ENCODE measurements around the gene BCL2L14. TPM values are rescaled to one million over a fixed set of nuclear protein-coding genes. Genes with fewer than 3 reads are reported as not detected.
A peak's percentile ranks its signal among the peaks of the same experiment; 100 is the strongest.

BCL2L14 gene, protein sequence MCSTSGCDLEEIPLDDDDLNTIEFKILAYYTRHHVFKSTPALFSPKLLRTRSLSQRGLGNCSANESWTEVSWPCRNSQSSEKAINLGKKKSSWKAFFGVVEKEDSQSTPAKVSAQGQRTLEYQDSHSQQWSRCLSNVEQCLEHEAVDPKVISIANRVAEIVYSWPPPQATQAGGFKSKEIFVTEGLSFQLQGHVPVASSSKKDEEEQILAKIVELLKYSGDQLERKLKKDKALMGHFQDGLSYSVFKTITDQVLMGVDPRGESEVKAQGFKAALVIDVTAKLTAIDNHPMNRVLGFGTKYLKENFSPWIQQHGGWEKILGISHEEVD
- 10 to 100 TPM; 27.5 to 81.2 (median 52.5) TPM for total RNA-seq

DNA sequence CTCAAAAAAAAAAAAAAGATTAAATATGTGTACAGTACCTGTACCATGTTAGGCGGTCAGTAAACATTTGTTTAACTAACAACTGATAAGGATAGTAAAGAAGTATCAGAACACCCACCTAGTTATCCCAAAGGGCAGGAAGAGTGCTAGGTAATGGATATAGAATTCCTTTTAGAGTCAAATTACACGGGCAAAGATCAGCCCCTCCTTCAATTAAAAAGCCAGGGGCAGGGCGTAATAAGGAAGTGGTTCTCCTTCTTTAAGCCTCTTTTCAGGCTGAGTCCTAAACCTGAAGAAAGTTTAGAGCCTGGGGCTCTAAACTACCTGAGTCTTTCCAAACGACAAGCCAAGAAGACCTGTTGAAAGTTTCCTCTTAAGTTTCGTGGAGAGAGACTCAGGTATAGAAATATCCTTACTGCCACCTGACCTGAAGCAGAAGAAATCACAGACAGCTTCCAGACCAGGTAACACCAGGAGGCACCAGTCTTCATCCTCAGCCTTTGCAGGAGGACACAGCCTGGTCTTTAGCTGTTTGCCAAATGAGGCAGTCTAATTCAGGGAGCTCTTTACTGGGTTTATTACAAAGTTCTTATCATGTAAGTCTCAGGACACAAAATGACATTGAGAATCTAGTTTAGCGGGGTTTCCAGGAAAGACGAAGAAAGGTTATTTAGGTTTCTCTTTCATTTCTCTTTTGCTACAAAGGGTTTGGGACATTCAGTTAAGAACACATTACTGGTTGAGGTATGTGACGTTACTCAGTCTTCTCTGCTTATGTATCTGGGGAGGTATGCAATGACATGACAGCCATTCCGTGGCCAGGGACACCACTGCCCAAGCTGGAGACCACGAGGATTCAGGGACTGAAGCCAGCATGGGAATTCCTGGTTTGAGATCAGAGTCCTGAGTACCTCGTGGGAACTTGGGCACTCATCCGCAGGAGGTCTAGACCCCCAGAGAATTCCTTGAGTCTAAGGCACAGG, at the start of gene BCL2L14:
TSS of gene BCL2L14 (plus strand) at position 266 of the 983 bp plus-strand sequence. CDS start 8,367 bp downstream, outside the sequence.
- no peaks in the 10 kb centered on the region for H3K9me3 ChIP-seq
- H3K27me3 ChIP-seq = no peaks in the 10 kb centered on the region
- peak within 1 kb of the TSS; percentile 20 to 53 (median 44) for H3K4me3 ChIP-seq
- peak; percentile 46 for DNase-seq
- TF ChIP-seq, protein P1, sequence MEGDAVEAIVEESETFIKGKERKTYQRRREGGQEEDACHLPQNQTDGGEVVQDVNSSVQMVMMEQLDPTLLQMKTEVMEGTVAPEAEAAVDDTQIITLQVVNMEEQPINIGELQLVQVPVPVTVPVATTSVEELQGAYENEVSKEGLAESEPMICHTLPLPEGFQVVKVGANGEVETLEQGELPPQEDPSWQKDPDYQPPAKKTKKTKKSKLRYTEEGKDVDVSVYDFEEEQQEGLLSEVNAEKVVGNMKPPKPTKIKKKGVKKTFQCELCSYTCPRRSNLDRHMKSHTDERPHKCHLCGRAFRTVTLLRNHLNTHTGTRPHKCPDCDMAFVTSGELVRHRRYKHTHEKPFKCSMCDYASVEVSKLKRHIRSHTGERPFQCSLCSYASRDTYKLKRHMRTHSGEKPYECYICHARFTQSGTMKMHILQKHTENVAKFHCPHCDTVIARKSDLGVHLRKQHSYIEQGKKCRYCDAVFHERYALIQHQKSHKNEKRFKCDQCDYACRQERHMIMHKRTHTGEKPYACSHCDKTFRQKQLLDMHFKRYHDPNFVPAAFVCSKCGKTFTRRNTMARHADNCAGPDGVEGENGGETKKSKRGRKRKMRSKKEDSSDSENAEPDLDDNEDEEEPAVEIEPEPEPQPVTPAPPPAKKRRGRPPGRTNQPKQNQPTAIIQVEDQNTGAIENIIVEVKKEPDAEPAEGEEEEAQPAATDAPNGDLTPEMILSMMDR (IDR thresholded peaks at IDR 0.05) = no peak
- TF ChIP-seq POLR2AphosphoS5 (IDR thresholded peaks at IDR 0.05) (peak; percentile 29 to 82 (median 80)), POLR2A (IDR thresholded peaks at IDR 0.05) (peak; percentile 80)
- in situ Hi-C loops (cut with MboI; ENCODE audit: low pct_ligation_motif_present in 1 of 4, low pct_unique_long_range_greater_than_20kb in 1 of 4, low sequenced_read_pairs in 3 of 4) = no loop called here
- intact Hi-C loops (cut with DNase I; ENCODE audit: low total_unique reads) = no loop called here
- H3K27ac ChIP-seq = peak within 1 kb of the TSS; percentile 88 to 91 (median 89)
- H3K36me3 ChIP-seq = no peaks in the 10 kb centered on the region
- WGBS, 2 donors (ENCODE audit: low coverage in 1 of 2) = 20 to 36% methylated on average over 6 to 12 of the region's 12 CpGs
- H3K4me1 ChIP-seq = peaks cover 0 to 36% (median 16%) of the 10 kb centered on the region in 4 donors

DNA sequence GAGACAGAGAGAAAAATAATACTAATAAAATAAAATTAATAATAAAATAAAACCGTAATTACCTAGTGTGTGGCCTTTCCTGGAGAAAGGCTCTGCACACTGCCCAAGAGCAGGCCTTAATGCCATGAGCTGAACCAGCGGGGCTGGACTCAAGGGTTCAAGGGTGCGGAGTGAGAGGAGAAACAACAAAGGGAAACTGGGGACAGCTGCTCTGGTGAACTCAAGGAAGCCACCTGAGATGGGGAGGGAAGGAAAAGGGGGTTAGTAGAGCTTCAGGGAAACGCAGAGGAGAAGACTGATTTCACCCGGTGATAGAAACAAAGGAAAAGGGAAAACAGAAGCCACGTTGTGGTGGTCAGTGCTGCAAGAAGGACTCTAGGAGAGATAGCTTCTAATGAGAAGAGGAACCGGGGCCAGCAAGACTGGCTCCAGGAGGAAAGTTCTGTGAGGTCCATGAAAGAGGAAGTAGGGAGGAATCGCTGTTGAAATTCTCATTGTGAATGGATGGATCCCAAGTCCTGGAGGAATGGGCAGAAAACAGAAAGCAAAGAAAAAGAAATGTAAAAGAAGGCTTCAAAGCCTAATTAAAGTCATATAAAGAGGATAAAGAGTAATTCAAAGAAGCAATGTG, 48.3 kb upstream of the BCL2L14 start:
- Histone ChIP-seq H3K4me1 (peaks cover 0 to 25% (median 11%) of the 10 kb centered on the region in 4 donors), H3K27ac (no peak overlapping the region), H3K27me3 (no peaks in the 10 kb centered on the region), H3K36me3 (no peaks in the 10 kb centered on the region), H3K9me3 (no peaks in the 10 kb centered on the region), H3K4me3 (no peak overlapping the region)
- DNase-seq = no peak
- in situ Hi-C loops (cut with MboI; ENCODE audit: low pct_ligation_motif_present in 1 of 4, low pct_unique_long_range_greater_than_20kb in 1 of 4, low sequenced_read_pairs in 3 of 4) (no loop called here), intact Hi-C loops (cut with DNase I; ENCODE audit: low total_unique reads) (no loop called here)
- WGBS, 2 donors (ENCODE audit: low coverage in 1 of 2) = 90 to 93% methylated on average over 5 to 8 of the region's 8 CpGs
- TF ChIP-seq, protein P1 (IDR thresholded peaks at IDR 0.05) = no peak
- TF ChIP-seq POLR2A (IDR thresholded peaks at IDR 0.05) (no peak), POLR2AphosphoS5 (IDR thresholded peaks at IDR 0.05) (no peak), EP300 (IDR thresholded peaks at IDR 0.05; ENCODE audit: low read depth) (no peak)

DNA sequence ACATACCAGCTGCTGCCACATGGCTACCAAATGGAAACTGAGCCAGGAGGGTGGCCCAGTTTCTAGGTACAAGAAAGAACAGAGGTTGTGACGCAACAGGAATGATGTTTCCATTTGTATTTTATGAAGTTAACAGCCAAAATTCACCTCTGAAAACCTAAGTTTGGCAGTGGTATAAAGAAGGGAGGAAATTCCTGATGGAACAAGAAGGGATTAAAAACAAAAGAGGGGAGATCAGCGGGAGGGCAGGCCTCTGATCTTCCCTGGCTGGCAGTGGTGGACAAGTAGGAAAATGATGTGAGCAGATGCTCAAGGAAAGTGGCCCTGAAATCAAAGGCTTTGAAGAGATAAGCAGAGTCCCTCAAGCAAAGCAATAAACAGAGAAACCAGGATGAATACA, 47.3 kb upstream of the BCL2L14 start:
- TF ChIP-seq EP300 (IDR thresholded peaks at IDR 0.05; ENCODE audit: low read depth) (no peak), POLR2AphosphoS5 (IDR thresholded peaks at IDR 0.05) (no peak), POLR2A (IDR thresholded peaks at IDR 0.05) (no peak)
- TF ChIP-seq, protein P1 (IDR thresholded peaks at IDR 0.05) = no peak
- in situ Hi-C loops (cut with MboI; ENCODE audit: low pct_ligation_motif_present in 1 of 4, low pct_unique_long_range_greater_than_20kb in 1 of 4, low sequenced_read_pairs in 3 of 4) = no loop called here
- H3K9me3 ChIP-seq = no peaks in the 10 kb centered on the region
- peaks cover 0 to 35% (median 11%) of the 10 kb centered on the region in 4 donors for H3K4me1 ChIP-seq
- no peaks in the 10 kb centered on the region for H3K27me3 ChIP-seq
- no peaks in the 10 kb centered on the region for H3K36me3 ChIP-seq
- DNase-seq = no peak
- 83 to 93% methylated on average over 1 of the region's 2 CpGs for WGBS, 2 donors (ENCODE audit: low coverage in 1 of 2)
- H3K27ac ChIP-seq = no peak overlapping the region
- intact Hi-C loops (cut with DNase I; ENCODE audit: low total_unique reads) = no loop called here
- no peak overlapping the region for H3K4me3 ChIP-seq

Measured in transverse colon (tissue), 4 donors.